DMS153 treated with DMSO at 0.1 percent for 48 hours (cell line): Measurements from ENCODE around the gene KLHL41.

Experiments
- DNase-seq: peaks from one replicate; lab custom pipeline; 2025; ENCODE audit not compliant: unreplicated experiment; lab: John Stamatoyannopoulos, UW

KLHL41 gene

GRCh38 chr2:169509298-169509885 lies at the start of gene KLHL41:
KLHL41 (plus strand) TSS chr2:169509702; CDS start chr2:169509779, 77 bp downstream.
- DNase-seq = no peak

GRCh38 chr2:169461143-169461542 lies 48.4 kb upstream of the KLHL41 start:
- DNase-seq = no peak

- DNase-seq = no peak
Measured at GRCh38 chr2:169462896-169463695, 46.4 kb upstream of the KLHL41 start.

- no peak for DNase-seq
Measured at GRCh38 chr2:169464466-169464865, 45.0 kb upstream of the KLHL41 start.

- DNase-seq = no peak
Measured at GRCh38 chr2:169464882-169465281, 44.6 kb upstream of the KLHL41 start.

- no peak for DNase-seq
Measured at GRCh38 chr2:169468841-169469240, 40.7 kb upstream of the KLHL41 start.

GRCh38 chr2:169469952-169470572 lies 39.4 kb upstream of the KLHL41 start:
- no peak for DNase-seq

GRCh38 chr2:169472249-169472648 lies 37.3 kb upstream of the KLHL41 start:
- DNase-seq = no peak

GRCh38 chr2:169476459-169476858 lies 33.0 kb upstream of the KLHL41 start:
- no peak for DNase-seq

- no peak for DNase-seq
Measured at GRCh38 chr2:169478339-169478738, 31.2 kb upstream of the KLHL41 start.

GRCh38 chr2:169478745-169479256 lies 30.7 kb upstream of the KLHL41 start:
- no peak for DNase-seq

GRCh38 chr2:169479257-169480078 lies 30.0 kb upstream of the KLHL41 start, which contains the start of gene BBS5:
BBS5 (plus strand) TSS chr2:169479494; CDS start chr2:169479554, 60 bp downstream.
- DNase-seq = peak; percentile 69

GRCh38 chr2:169480079-169480465 lies 29.4 kb upstream of the KLHL41 start:
- DNase-seq = no peak

GRCh38 chr2:169485650-169486138 lies 23.8 kb upstream of the KLHL41 start:
- no peak for DNase-seq

GRCh38 chr2:169486487-169486886 lies 23.0 kb upstream of the KLHL41 start:
- DNase-seq = no peak

GRCh38 chr2:169490834-169491233 lies 18.7 kb upstream of the KLHL41 start:
- DNase-seq = no peak

GRCh38 chr2:169491378-169491777 lies 18.1 kb upstream of the KLHL41 start:
- DNase-seq = no peak

- DNase-seq = no peak
Measured at GRCh38 chr2:169493360-169493759, 16.1 kb upstream of the KLHL41 start.

GRCh38 chr2:169495310-169495928 lies 14.1 kb upstream of the KLHL41 start:
- DNase-seq = no peak

- no peak for DNase-seq
Measured at GRCh38 chr2:169504651-169505050, 4.9 kb upstream of the KLHL41 start.
